ENCODE data around the gene PARM1. TPM values are rescaled to one million over a fixed set of nuclear protein-coding genes. Genes with fewer than 3 reads are reported as not detected.

The PARM1 gene
- total and polyA plus RNA-seq, 2 experiments from 2014 or later: 4.9 to 10.4 TPM

GRCh38 chr4:75054078-75054477, 121.2 kb downstream of the PARM1 start:
- Mint-ChIP-seq H3K4me3 (no peak overlapping the region), H3K4me1 (no peaks in the 10 kb centered on the region), H3K9me3 (no peaks in the 10 kb centered on the region), H3K27ac (no peak overlapping the region), H3K27me3 (ENCODE audit: insufficient read depth, low read depth, poor library complexity) (peaks cover 1% of the 10 kb centered on the region), H3K36me3 (ENCODE audit: low read depth) (no peaks in the 10 kb centered on the region)
- Histone ChIP-seq H3F3A (replicated peaks; ENCODE audit: low read depth) (no peaks in the 10 kb centered on the region), H3K27me3 (ENCODE audit: insufficient read depth) (no peaks in the 10 kb centered on the region), H3K27ac (ENCODE audit: low read depth) (no peak overlapping the region), H3K4me1 (ENCODE audit: insufficient read depth) (no peaks in the 10 kb centered on the region), H3K4me3 (no peak overlapping the region), H3K79me2 (replicated peaks; ENCODE audit: insufficient read depth) (no peaks in the 10 kb centered on the region), H4K20me1 (replicated peaks; ENCODE audit: insufficient read depth) (no peaks in the 10 kb centered on the region), H3K36me3 (ENCODE audit: insufficient read depth) (no peaks in the 10 kb centered on the region), H3K4me2 (no peak overlapping the region), H3K9me2 (ENCODE audit: insufficient read depth) (peaks cover 7% of the 10 kb centered on the region; the same call in 1 of the 2 replicates), H2AFZ (no peak overlapping the region)
- TF ChIP-seq CTCF (conservative IDR thresholded peaks at IDR 0.05; ENCODE audit: low read depth in 2 of 2) (no peak), ZNF462 (CRISPR knock-in tag; IDR thresholded peaks at IDR 0.05) (no peak), EZH2 (IDR thresholded peaks at IDR 0.05; ENCODE audit: low read depth, unreplicated experiment) (no peak), JUNB (IDR thresholded peaks at IDR 0.05; ENCODE audit: unreplicated experiment) (no peak), NANOG (IDR thresholded peaks at IDR 0.05; ENCODE audit: borderline replicate concordance) (no peak), ZNF114 (CRISPR knock-in tag; IDR thresholded peaks at IDR 0.05) (no peak), EZH2phosphoT487 (IDR thresholded peaks at IDR 0.05; ENCODE audit: unreplicated experiment) (no peak), POLR2AphosphoS5 (IDR thresholded peaks at IDR 0.05; ENCODE audit: low read depth) (no peak), ETS1 (IDR thresholded peaks at IDR 0.05) (no peak), CREB1 (CRISPR knock-in tag; IDR thresholded peaks at IDR 0.05; ENCODE audit: low read depth) (no peak), ZNF331 (CRISPR knock-in tag; IDR thresholded peaks at IDR 0.05; ENCODE audit: low read depth) (no peak), STAT1 (IDR thresholded peaks at IDR 0.05; ENCODE audit: unreplicated experiment) (no peak), REST (IDR thresholded peaks at IDR 0.05; ENCODE audit: unreplicated experiment) (no peak)
- ATAC-seq: no peak
- DNase-seq (ENCODE audit: low spot score): no peak
